Keratinocyte (primary cell): Measurements from ENCODE around the gene GABRR1. TPM values are rescaled to one million over a fixed set of nuclear protein-coding genes. Genes with fewer than 3 reads are reported as not detected.

Experiments
- DNase-seq: peaks from one replicate; pipeline ENCODE4 v3.0.0-alpha.2; 2011; ENCODE audit warnings: low read depth, missing footprints, low spot score
- FAIRE-seq: peaks from 2 replicates; lab custom pipeline; 2011; peaks lifted over from hg19 to GRCh38; lab: Jason Lieb, UNC
- H2AFZ ChIP-seq: 2 replicates; pipeline ENCODE4 v1.6.0; 2012; ENCODE audit warnings: low read length, control low read depth, inconsistent platforms; ENCODE audit not compliant: control insufficient read depth
- H3K27ac ChIP-seq: 2 replicates; pipeline ENCODE4 v1.5.1; 2011; ENCODE audit warnings: low read length; ENCODE audit not compliant: control insufficient read depth, insufficient read depth
- H3K27me3 ChIP-seq: 3 replicates; pipeline ENCODE4 v1.6.0; 2011; ENCODE audit warnings: low read length; ENCODE audit not compliant: control insufficient read depth, insufficient read depth; ENCODE audit errors: extremely low read depth
- H3K36me3 ChIP-seq, 2 experiments: 2 replicates in 1 of 2; 3 replicates in 1 of 2; pipeline ENCODE4 v1.5.1; 2011; ENCODE audit warnings: low read length in 2 of 2, mild to moderate bottlenecking in 1 of 2; ENCODE audit not compliant: control insufficient read depth in 2 of 2, insufficient read depth in 2 of 2; ENCODE audit errors: extremely low read depth in 1 of 2
- H3K4me1 ChIP-seq: 3 replicates; pipeline ENCODE4 v1.5.1; 2011; ENCODE audit warnings: low read length; ENCODE audit not compliant: control insufficient read depth, insufficient read depth; ENCODE audit errors: extremely low read depth
- H3K4me2 ChIP-seq: 3 replicates; pipeline ENCODE4 v1.6.0; 2011; ENCODE audit warnings: low read depth, low read length; ENCODE audit not compliant: control insufficient read depth, insufficient read depth; ENCODE audit errors: extremely low read depth
- H3K4me3 ChIP-seq, 3 experiments: fragments of 200-600 bp in 1 of 3; sonication (generic) in 1 of 3; 2 replicates in 2 of 3; 3 replicates in 1 of 3; pipeline ENCODE4 v1.5.1; 2011 to 2016; ENCODE audit warnings: low read length in 3 of 3, mild to moderate bottlenecking in 3 of 3, control low read depth in 2 of 3, inconsistent platforms in 1 of 3, low read depth in 1 of 3, mixed read lengths in 1 of 3, mixed run types in 1 of 3, moderate library complexity in 1 of 3; ENCODE audit not compliant: control insufficient read depth in 2 of 3, insufficient read depth in 2 of 3; ENCODE audit errors: extremely low read depth in 1 of 3
- H3K79me2 ChIP-seq: 2 replicates; pipeline ENCODE4 v1.6.0; 2012; ENCODE audit warnings: low read length; ENCODE audit not compliant: control insufficient read depth, insufficient read depth
- H3K9ac ChIP-seq: 3 replicates; pipeline ENCODE4 v1.6.0; 2011; ENCODE audit warnings: low read length; ENCODE audit not compliant: control insufficient read depth, insufficient read depth; ENCODE audit errors: extremely low read depth
- H3K9me1 ChIP-seq: 3 replicates; pipeline ENCODE4 v1.6.0; 2011; ENCODE audit warnings: low read length; ENCODE audit not compliant: control insufficient read depth, insufficient read depth; ENCODE audit errors: extremely low read depth
- H3K9me3 ChIP-seq: 2 replicates; pipeline ENCODE4 v1.5.1; 2012; ENCODE audit warnings: low read depth, low read length; ENCODE audit not compliant: control insufficient read depth
- H4K20me1 ChIP-seq: 3 replicates; pipeline ENCODE4 v1.6.0; 2011; ENCODE audit warnings: low read length; ENCODE audit not compliant: control insufficient read depth, insufficient read depth; ENCODE audit errors: extremely low read depth
- CTCF ChIP-seq, 3 experiments: IDR thresholded peaks in 1 of 3; conservative IDR thresholded peaks in 1 of 3; optimal IDR thresholded peaks in 1 of 3; 2 replicates in 2 of 3; 3 replicates in 1 of 3; pipeline versions ENCODE3 to v1.5.1; 2011; ENCODE audit warnings: low read length in 3 of 3, mild to moderate bottlenecking in 3 of 3, moderate library complexity in 2 of 3, control low read depth in 1 of 3, inconsistent platforms in 1 of 3; ENCODE audit not compliant: insufficient read depth in 2 of 3; ENCODE audit errors: extremely low read depth in 1 of 3
- EZH2 ChIP-seq: IDR thresholded peaks from one replicate; pipeline ENCODE4 v1.6.1; 2012; ENCODE audit warnings: inconsistent platforms, mild to moderate bottlenecking, low read length, moderate library complexity
- dilution Hi-C: fragments of 300-500 bp; cut with MboI; formaldehyde crosslinking; loops from one replicate; pipeline ENCODE4 v1.7.0; 2020; ENCODE audit warnings: low sequenced_read_pairs; ENCODE audit not compliant: extremely low pct_ligation_motif_present
- polyA plus RNA-seq, 5 experiments: library from polyadenylated mRNA; depleted of rRNA in 3 of 5; stranded (reverse) in 3 of 5; stranded (forward) in 1 of 5; unstranded in 1 of 5; fragments of >200 nt; gene quantifications; 1 replicate in 1 of 5; 2 replicates in 3 of 5; 3 replicates in 1 of 5; pipeline versions ENCODE4 v1.2.1 to v1.2.3, GENCODE V29; 2011 to 2012; ENCODE audit warnings: missing spikeins in 2 of 5, low read depth in 1 of 5, low replicate concordance in 1 of 5

Gene GABRR1
- polyA plus RNA-seq, 1 donor (not counting 4 experiments of a cell fraction or from before 2014, with no cell fraction given): 0.04 TPM

GRCh38 chr6:89199579-89199978 is 17.6 kb downstream of the GABRR1 start:
- Histone ChIP-seq H3K4me3 (no peak overlapping the region), H3K4me1 (no peaks in the 10 kb centered on the region), H3K9me1 (no peaks in the 10 kb centered on the region), H3K27ac (no peak overlapping the region), H4K20me1 (no peaks in the 10 kb centered on the region), H2AFZ (no peak overlapping the region), H3K79me2 (no peaks in the 10 kb centered on the region), H3K36me3 (no peaks in the 10 kb centered on the region), H3K27me3 (peaks cover 10% of the 10 kb centered on the region), H3K4me2 (no peak overlapping the region), H3K9me3 (no peaks in the 10 kb centered on the region), H3K9ac (no peak overlapping the region)
- dilution Hi-C loops: no loop called here
- no peak for TF ChIP-seq CTCF (optimal IDR thresholded peaks at IDR 0.05 in 1 of 3, IDR thresholded peaks at IDR 0.05 in 1 of 3, conservative IDR thresholded peaks at IDR 0.05 in 1 of 3; ENCODE audit: extremely low read depth in 1 of 3, insufficient read depth in 2 of 3, low read length in 3 of 3)
- TF ChIP-seq EZH2: no peak
- FAIRE-seq: no peak
- no peak for DNase-seq

- H3K4me1 ChIP-seq: no peaks in the 10 kb centered on the region
- no peak overlapping the region for H3K27ac ChIP-seq
- no peaks in the 10 kb centered on the region for H3K9me1 ChIP-seq
- H4K20me1 ChIP-seq: no peaks in the 10 kb centered on the region
- dilution Hi-C loops: no loop called here
- no peak overlapping the region for H3K4me3 ChIP-seq
- H3K9me3 ChIP-seq: no peaks in the 10 kb centered on the region
- H3K79me2 ChIP-seq: no peaks in the 10 kb centered on the region
- no peak for TF ChIP-seq CTCF (optimal IDR thresholded peaks at IDR 0.05 in 1 of 3, IDR thresholded peaks at IDR 0.05 in 1 of 3, conservative IDR thresholded peaks at IDR 0.05 in 1 of 3; ENCODE audit: extremely low read depth in 1 of 3, insufficient read depth in 2 of 3, low read length in 3 of 3)
- no peak for TF ChIP-seq EZH2
- H3K4me2 ChIP-seq: no peak overlapping the region
- DNase-seq (no peak), FAIRE-seq (no peak)
- no peaks in the 10 kb centered on the region for H3K36me3 ChIP-seq
- H2AFZ ChIP-seq: no peak overlapping the region
- peaks cover 10% of the 10 kb centered on the region for H3K27me3 ChIP-seq
- no peak overlapping the region for H3K9ac ChIP-seq
These were observed 18.9 kb downstream of the GABRR1 start for GRCh38 chr6:89198235-89198634.
